SK-N-MC (cell line): ENCODE data around the gene IPO5.

Source experiments
- EZH2 ChIP-seq: fragments of 200-600 bp; sonication (generic); IDR thresholded peaks from one replicate; pipeline ENCODE4 v1.6.1; 2017; ENCODE audit warnings: antibody characterized with exemption
- POLR2AphosphoS5 ChIP-seq: IDR thresholded peaks from 2 replicates; pipeline ENCODE4 v1.6.1; 2012; ENCODE audit warnings: mild to moderate bottlenecking, low read depth, low read length, borderline replicate concordance

GRCh38 chr13:98020271-98020670 is 66.8 kb downstream of the IPO5 start:
- TF ChIP-seq EZH2 (no peak), POLR2AphosphoS5 (no peak)
